PC-9 (cell line): Measurements from ENCODE around the gene BRD3OS. TPM values are rescaled to one million over a fixed set of nuclear protein-coding genes. Genes with fewer than 3 reads are reported as not detected.

Source experiments
- BruUV-seq: library from RNA; stranded (reverse); fragments of 400-500 nt; replicated peaks from 2 replicates; lab custom pipeline; 2021; lab: Mats Ljungman, UMichigan
- CTCF ChIA-PET: fragments of 300-600 bp; sonication (Branson Sonifier 250); formaldehyde crosslinking; loops from one replicate; lab custom pipeline; 2022; ENCODE audit warnings: antibody characterized with exemption; lab: Charles Lee
- POLR2A ChIA-PET: fragments of 300-600 bp; sonication (Branson Sonifier 250); formaldehyde crosslinking; loops from one replicate; lab custom pipeline; 2022; ENCODE audit warnings: antibody characterized with exemption; ENCODE audit not compliant: unreplicated experiment; lab: Charles Lee
- DNase-seq, 2 experiments: peaks; one replicate each; pipeline versions ENCODE4 v3.0.0 to v3.0.0-alpha.2; 2015 to 2022; ENCODE audit warnings: mixed read lengths in 1 of 2
- H2AFZ ChIP-seq: fragments of 200-600 bp; sonication (generic); 2 replicates; pipeline ENCODE4 v1.8.1; 2017; ENCODE audit warnings: antibody characterized with exemption
- H3F3A ChIP-seq: fragments of 200-600 bp; sonication (generic); 2 replicates; pipeline ENCODE4 v1.8.1; 2017; ENCODE audit warnings: antibody characterized with exemption, mild to moderate bottlenecking, low read depth; ENCODE audit not compliant: insufficient read depth
- H3K27ac ChIP-seq: fragments of 200-600 bp; sonication (generic); 2 replicates; pipeline ENCODE4 v1.6.1; 2016; ENCODE audit warnings: mixed run types
- H3K27me3 ChIP-seq: fragments of 200-600 bp; sonication (generic); 2 replicates; pipeline ENCODE4 v1.6.1; 2016; ENCODE audit warnings: low read depth, mixed run types; ENCODE audit not compliant: insufficient read depth
- H3K36me3 ChIP-seq: fragments of 200-600 bp; sonication (generic); 2 replicates; pipeline ENCODE4 v1.6.1; 2016; ENCODE audit warnings: low read depth, mixed run types
- H3K4me1 ChIP-seq: fragments of 200-600 bp; sonication (generic); replicated peaks from 2 replicates; pipeline ENCODE4 v1.6.1; 2016; ENCODE audit warnings: mixed run types; ENCODE audit not compliant: insufficient read depth
- H3K4me2 ChIP-seq: fragments of 200-600 bp; sonication (generic); 2 replicates; pipeline ENCODE4 v1.6.1; 2017; ENCODE audit warnings: mixed run types
- H3K4me3 ChIP-seq: fragments of 200-600 bp; sonication (generic); 2 replicates; pipeline ENCODE4 v1.6.1; 2016; ENCODE audit warnings: mixed run types
- H3K79me2 ChIP-seq: fragments of 200-600 bp; sonication (generic); 2 replicates; pipeline ENCODE4 v1.6.1; 2017; ENCODE audit warnings: low read depth, mixed run types
- H3K9me2 ChIP-seq: fragments of 200-600 bp; sonication (generic); 2 replicates; pipeline ENCODE4 v1.8.1; 2017; ENCODE audit warnings: mild to moderate bottlenecking; ENCODE audit not compliant: insufficient read depth
- H3K9me3 ChIP-seq: fragments of 200-600 bp; sonication (generic); 2 replicates; pipeline ENCODE4 v1.8.1; 2016; ENCODE audit warnings: low read depth; ENCODE audit not compliant: insufficient read depth
- H4K20me1 ChIP-seq: fragments of 200-600 bp; sonication (generic); 2 replicates; pipeline ENCODE4 v1.8.1; 2017; ENCODE audit not compliant: insufficient read depth
- CTCF ChIP-seq: fragments of 200-600 bp; sonication (generic); conservative IDR thresholded peaks from 2 replicates; pipeline ENCODE4 v1.6.1; 2017; ENCODE audit warnings: mixed run types, antibody characterized with exemption, mild to moderate bottlenecking, moderate library complexity
- EZH2 ChIP-seq: fragments of 200-600 bp; sonication (generic); IDR thresholded peaks from 2 replicates; pipeline ENCODE4 v1.8.0; 2017; ENCODE audit warnings: antibody characterized with exemption, low read depth
- intact Hi-C: fragments of 100-400 bp; cut with micrococcal nuclease; formaldehyde crosslinking; loops from one replicate; pipeline ENCODE4 v1.10.0; 2022; ENCODE audit not compliant: unreplicated experiment
- total RNA-seq: library from RNA; stranded (reverse); gene quantifications from 2 replicates; pipeline ENCODE4 v1.2.3, GENCODE V29; 2021

The BRD3OS gene
- total RNA-seq, 1 experiment from 2014 or later: 26.2 TPM

GRCh38 chr9:133995012-133995896 is 30.0 kb upstream of the BRD3OS start:
- Histone ChIP-seq H3K9me2 (no peaks in the 10 kb centered on the region), H3K9me3 (no peaks in the 10 kb centered on the region), H3F3A (no peaks in the 10 kb centered on the region), H3K4me3 (no peak overlapping the region), H3K4me2 (no peak overlapping the region), H4K20me1 (peaks cover 8% of the 10 kb centered on the region), H3K27ac (no peak overlapping the region), H3K36me3 (no peaks in the 10 kb centered on the region), H2AFZ (no peak overlapping the region), H3K79me2 (peaks cover 10% of the 10 kb centered on the region), H3K27me3 (no peaks in the 10 kb centered on the region), H3K4me1 (peaks cover 10% of the 10 kb centered on the region)
- CTCF ChIA-PET: interaction anchor here (0.6 to 3.0 kb wide), 7 partner anchors 11 to 279 kb away, joined by 3 to 27 read pairs (median 4); partner anchors contain the start of gene BRD3OS
- POLR2A ChIA-PET: interaction anchor here (0.6 kb wide), 1 partner anchor 453 kb away, joined by 3 read pairs; no protein-coding TSS in a partner anchor
- BruUV-seq: no TSS peak
- peak in 1 of 2 experiments; percentile 50 for DNase-seq
- TF ChIP-seq EZH2 (no peak), CTCF (no peak)
- intact Hi-C loops: loop anchor here (2.0 kb wide), 1 partner anchor 72 kb away; no protein-coding TSS in a partner anchor

- no TSS peak for BruUV-seq
- H3F3A ChIP-seq: no peaks in the 10 kb centered on the region
- intact Hi-C loops: no loop called here
Measured at GRCh38 chr9:133996531-133997520, 28.5 kb upstream of the BRD3OS start.

More at GRCh38 chr9:133996531-133997520, 28.5 kb upstream of the BRD3OS start:
- no peaks in the 10 kb centered on the region for H3K9me2 ChIP-seq
- H3K79me2 ChIP-seq: no peaks in the 10 kb centered on the region
- H2AFZ ChIP-seq: no peak overlapping the region
- no peak overlapping the region for H3K27ac ChIP-seq
- DNase-seq: no peak
- no peak overlapping the region for H3K4me3 ChIP-seq
- H4K20me1 ChIP-seq: no peaks in the 10 kb centered on the region
- H3K4me1 ChIP-seq: peaks cover 6% of the 10 kb centered on the region; the same call in 1 of the 2 replicates
- TF ChIP-seq EZH2: no peak
- no peak for TF ChIP-seq CTCF
- no peak overlapping the region for H3K4me2 ChIP-seq
- ChIA-PET POLR2A (no interaction called here), CTCF (no interaction called here)
- H3K36me3 ChIP-seq: no peaks in the 10 kb centered on the region
- H3K9me3 ChIP-seq: no peaks in the 10 kb centered on the region
- no peaks in the 10 kb centered on the region for H3K27me3 ChIP-seq
